ENCODE data around the gene TCF7L2.

DNA sequence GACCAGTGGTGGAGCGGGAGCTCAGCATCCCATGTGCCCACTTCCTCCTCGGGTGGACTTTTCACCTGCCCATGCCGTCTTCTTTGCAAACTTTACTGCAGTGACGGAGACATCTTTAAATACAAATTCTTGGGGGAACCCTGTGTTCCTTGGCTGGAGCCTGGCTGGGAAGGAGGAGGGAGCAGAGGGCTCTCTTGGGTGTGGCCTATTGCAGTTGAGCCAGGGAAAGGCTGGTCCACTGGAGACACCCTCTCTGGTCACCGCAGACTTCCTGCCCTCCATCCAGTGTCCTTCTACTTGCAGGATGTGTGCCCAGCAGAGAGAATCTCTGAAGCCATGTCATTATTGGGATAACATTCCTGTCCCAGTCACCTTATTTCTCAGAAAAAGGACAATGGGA, 67.3 kb downstream of the TCF7L2 start:
- TF ChIP-seq GATA3 (IDR thresholded peaks at IDR 0.05; ENCODE audit: low read depth, low read length): no peak
- no peak for TF ChIP-seq GATA2 (IDR thresholded peaks at IDR 0.05; ENCODE audit: low read depth, low read length)

All from SH-SY5Y (cell line).